HG02884 (cell line): ENCODE results near the gene H1-8.
"Not testable (repeated sequence)": the region's sequence is repeated elsewhere in the genome, so short reads cannot be mapped to it uniquely, and the experiment has no call there.

Source experiments
- ATAC-seq: cut with Tn5 transposase; IDR thresholded peaks from one replicate; pipeline ENCODE4 v1.9.1; 2021; ENCODE audit warnings: mild to moderate bottlenecking, moderate library complexity; ENCODE audit not compliant: unreplicated experiment

H1-8 gene

GRCh38 chr3:129543156-129543790 is at the start of gene H1-8:
TSS of gene H1-8 (plus strand) at chr3:129543175. CDS start at chr3:129543219, 44 bp downstream.
- no peak for ATAC-seq

- no peak for ATAC-seq
These were observed 49.8 kb upstream of the H1-8 start for GRCh38 chr3:129493206-129493605.

- ATAC-seq: not testable (repeated sequence)
These were observed 48.5 kb upstream of the H1-8 start for GRCh38 chr3:129494499-129494898.

GRCh38 chr3:129495006-129495639 is 47.9 kb upstream of the H1-8 start:
- not testable (repeated sequence) for ATAC-seq

- not testable (repeated sequence) for ATAC-seq
These were observed 45.1 kb upstream of the H1-8 start for GRCh38 chr3:129497876-129498275.

- ATAC-seq: not testable (repeated sequence)
These were observed 44.1 kb upstream of the H1-8 start for GRCh38 chr3:129498603-129499488.

- not testable (repeated sequence) for ATAC-seq
These were observed 43.2 kb upstream of the H1-8 start for GRCh38 chr3:129499604-129500333.

GRCh38 chr3:129500334-129500658 is 42.7 kb upstream of the H1-8 start:
- ATAC-seq: no peak

GRCh38 chr3:129501630-129502029 is 41.3 kb upstream of the H1-8 start:
- no peak for ATAC-seq

GRCh38 chr3:129502641-129503408 is 40.1 kb upstream of the H1-8 start:
- ATAC-seq: no peak

- no peak for ATAC-seq
These were observed 39.3 kb upstream of the H1-8 start for GRCh38 chr3:129503471-129504291.

GRCh38 chr3:129504471-129505100 is 38.4 kb upstream of the H1-8 start:
- ATAC-seq: no peak

- ATAC-seq: no peak
These were observed 37.6 kb upstream of the H1-8 start for GRCh38 chr3:129505341-129505740.

- ATAC-seq: no peak
These were observed 36.7 kb upstream of the H1-8 start for GRCh38 chr3:129506231-129506742.

- ATAC-seq: no peak
These were observed 35.7 kb upstream of the H1-8 start for GRCh38 chr3:129507181-129507831.

- no peak for ATAC-seq
These were observed 30.4 kb upstream of the H1-8 start for GRCh38 chr3:129512595-129512994.

GRCh38 chr3:129513705-129514104 is 29.3 kb upstream of the H1-8 start:
- ATAC-seq: no peak

GRCh38 chr3:129514110-129514509 is 28.9 kb upstream of the H1-8 start:
- no peak for ATAC-seq
